GM23338 (cell line): ENCODE results near the gene EFNB2. TPM values are rescaled to one million over a fixed set of nuclear protein-coding genes. Genes with fewer than 3 reads are reported as not detected.

Experiments used
- ATAC-seq: fragments of 200-7000 bp; cut with Tn5 transposase; 3 replicates; pipeline ENCODE4 v1.9.1; 2020
- DNase-seq: peaks from one replicate; pipeline ENCODE4 v3.0.0-alpha.2; 2015; ENCODE audit warnings: low spot score
- H2AFZ ChIP-seq: fragments of 200-600 bp; sonication (generic); 2 replicates; pipeline ENCODE4 v1.8.0; 2016; ENCODE audit warnings: antibody characterized with exemption, mild to moderate bottlenecking, moderate library complexity
- H3F3A ChIP-seq: fragments of 200-600 bp; sonication (generic); replicated peaks from 2 replicates; pipeline ENCODE4 v1.8.0; 2017; ENCODE audit warnings: antibody characterized with exemption, mixed run types, low read depth
- H3K27ac ChIP-seq: fragments of 200-600 bp; sonication (generic); 2 replicates; pipeline ENCODE4 v1.6.1; 2016; ENCODE audit warnings: low read depth
- H3K27me3 ChIP-seq: fragments of 200-600 bp; sonication (generic); 2 replicates; pipeline ENCODE4 v1.8.0; 2016; ENCODE audit warnings: mild to moderate bottlenecking, mixed run types, moderate library complexity; ENCODE audit not compliant: insufficient read depth
- H3K36me3 ChIP-seq: fragments of 200-600 bp; sonication (generic); 2 replicates; pipeline ENCODE4 v1.8.0; 2016; ENCODE audit warnings: mild to moderate bottlenecking; ENCODE audit not compliant: insufficient read depth
- H3K4me1 ChIP-seq: fragments of 200-600 bp; sonication (generic); 2 replicates; pipeline ENCODE4 v1.8.0; 2016; ENCODE audit warnings: mild to moderate bottlenecking, moderate library complexity; ENCODE audit not compliant: insufficient read depth
- H3K4me2 ChIP-seq: fragments of 200-600 bp; sonication (generic); 2 replicates; pipeline ENCODE4 v1.7.1; 2017; ENCODE audit warnings: mixed run types
- H3K4me3 ChIP-seq: fragments of 200-600 bp; sonication (generic); 2 replicates; pipeline ENCODE4 v1.6.1; 2016; ENCODE audit warnings: mixed run types
- H3K79me2 ChIP-seq: fragments of 200-600 bp; sonication (generic); replicated peaks from 2 replicates; pipeline ENCODE4 v1.8.0; 2017; ENCODE audit warnings: mild to moderate bottlenecking; ENCODE audit not compliant: insufficient read depth
- H3K9me2 ChIP-seq: fragments of 200-600 bp; sonication (generic); 2 replicates; pipeline ENCODE4 v1.8.0; 2017; ENCODE audit not compliant: insufficient read depth
- H4K20me1 ChIP-seq: fragments of 200-600 bp; sonication (generic); replicated peaks from 2 replicates; pipeline ENCODE4 v1.8.0; 2017; ENCODE audit warnings: mild to moderate bottlenecking; ENCODE audit not compliant: insufficient read depth
- H3K27ac Mint-ChIP-seq: 2 replicates; pipeline ENCODE4 v1.8.0; 2020; ENCODE audit warnings: inconsistent platforms, mild to moderate bottlenecking, moderate library complexity, mixed read lengths
- H3K27me3 Mint-ChIP-seq: 3 replicates; pipeline ENCODE4 v1.8.0; 2022; ENCODE audit warnings: low read depth, mild to moderate bottlenecking, moderate library complexity, mixed read lengths, inconsistent platforms; ENCODE audit not compliant: insufficient read depth, poor library complexity
- H3K36me3 Mint-ChIP-seq: 3 replicates; pipeline ENCODE4 v1.8.0; 2021; ENCODE audit warnings: low read depth, mild to moderate bottlenecking, inconsistent platforms, moderate library complexity, mixed read lengths
- H3K4me1 Mint-ChIP-seq: 3 replicates; pipeline ENCODE4 v1.8.0; 2020; ENCODE audit warnings: mild to moderate bottlenecking, inconsistent platforms, mixed read lengths
- H3K4me3 Mint-ChIP-seq: 3 replicates; pipeline ENCODE4 v1.8.0; 2021; ENCODE audit warnings: moderate library complexity, mild to moderate bottlenecking, inconsistent platforms, mixed read lengths
- H3K9me3 Mint-ChIP-seq: 3 replicates; pipeline ENCODE4 v1.8.0; 2020; ENCODE audit warnings: moderate library complexity, mild to moderate bottlenecking, inconsistent platforms, mixed read lengths
- CTCF ChIP-seq, 2 experiments: fragments of 200-600 bp in 1 of 2; sonication (generic) in 1 of 2; conservative IDR thresholded peaks; 2 replicates each; pipeline versions ENCODE4 v1.5.1 to v1.6.1; 2016 to 2017; ENCODE audit warnings: antibody characterized with exemption in 2 of 2, low read depth in 2 of 2, mild to moderate bottlenecking in 2 of 2, moderate library complexity in 1 of 2
- ETS1 ChIP-seq: IDR thresholded peaks from 2 replicates; pipeline ENCODE4 v1.6.1; 2016; ENCODE audit warnings: antibody characterized with exemption
- POLR2AphosphoS5 ChIP-seq: IDR thresholded peaks from 2 replicates; pipeline ENCODE4 v1.6.1; 2016; ENCODE audit warnings: antibody characterized with exemption, low read depth
- STAT1 ChIP-seq: IDR thresholded peaks from one replicate; pipeline ENCODE4 v1.6.1; 2016; ENCODE audit warnings: antibody characterized with exemption; ENCODE audit not compliant: unreplicated experiment
- ZNF114 ChIP-seq: fragments of 250-450 bp; sonication (Bioruptor Pico); IDR thresholded peaks from 2 replicates; pipeline ENCODE4 v1.5.0; 2020; ENCODE audit warnings: mild to moderate bottlenecking, moderate library complexity
- ZNF331 ChIP-seq: fragments of 250-450 bp; sonication (Bioruptor Pico); IDR thresholded peaks from 2 replicates; pipeline ENCODE4 v1.5.0; 2020; ENCODE audit warnings: low read depth, mild to moderate bottlenecking, moderate library complexity
- polyA plus RNA-seq: library from polyadenylated mRNA; unstranded; fragments of >200 nt; fragmentation: Nextera tagmentation; extraction: Ambion mirVana; gene quantifications from 2 replicates; pipeline ENCODE4 v1.2.1, GENCODE V29; 2016
- total RNA-seq: library from RNA; depleted of rRNA; stranded (reverse); fragments of >200 nt; shearing (Covaris generic); gene quantifications from 2 replicates; pipeline ENCODE4 v1.2.3, GENCODE V29; 2014
- TF ChIP-seq, protein P1 (sequence below): fragments of 250-450 bp; sonication (Bioruptor Pico); IDR thresholded peaks from 2 replicates; pipeline ENCODE4 v1.5.0; 2020; ENCODE audit warnings: mild to moderate bottlenecking, moderate library complexity

EFNB2 gene
- total and polyA plus RNA-seq, 2 experiments from 2014 or later, result 5.7 to 10.9 TPM

DNA sequence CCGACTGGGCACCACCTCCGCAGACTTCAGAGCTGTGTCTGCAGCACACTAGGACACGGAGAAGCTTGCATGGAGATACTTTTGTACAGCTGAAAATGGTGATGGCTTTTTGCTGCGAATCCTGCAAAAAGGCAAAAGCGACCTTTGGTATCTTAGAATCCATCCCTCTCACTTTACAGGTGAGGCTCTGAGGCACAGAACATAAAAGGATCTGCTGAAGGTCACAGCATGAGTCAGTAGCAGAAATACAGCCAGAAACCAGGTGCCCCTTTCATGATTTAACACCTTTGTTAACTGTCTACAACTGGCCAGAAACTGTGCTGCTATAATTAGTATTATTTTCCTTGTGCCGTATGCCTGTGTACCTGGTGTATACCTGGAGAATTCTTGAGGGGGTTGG, 48.3 kb downstream of the EFNB2 start:
- Histone ChIP-seq H3K4me1 (peaks cover 9% of the 10 kb centered on the region; the same call in 1 of the 2 replicates), H3K4me2 (no peak overlapping the region), H3K9me2 (no peaks in the 10 kb centered on the region; the same call in 1 of the 2 replicates), H3K79me2 (no peaks in the 10 kb centered on the region), H2AFZ (no peak overlapping the region), H3K27me3 (no peaks in the 10 kb centered on the region), H3K36me3 (no peaks in the 10 kb centered on the region), H4K20me1 (no peaks in the 10 kb centered on the region), H3K4me3 (no peak overlapping the region), H3K27ac (no peak overlapping the region), H3F3A (no peaks in the 10 kb centered on the region)
- Mint-ChIP-seq H3K27me3 (peaks cover 7% of the 10 kb centered on the region), H3K36me3 (peaks cover 5% of the 10 kb centered on the region; the same call in 2 of the 3 replicates), H3K9me3 (no peaks in the 10 kb centered on the region), H3K27ac (no peak overlapping the region), H3K4me1 (peaks cover 30% of the 10 kb centered on the region), H3K4me3 (no peak overlapping the region)
- ATAC-seq, result no peak
- TF ChIP-seq CTCF (conservative IDR thresholded peaks at IDR 0.05; ENCODE audit: low read depth in 2 of 2), result no peak
- TF ChIP-seq ETS1, result no peak
- TF ChIP-seq, protein P1, sequence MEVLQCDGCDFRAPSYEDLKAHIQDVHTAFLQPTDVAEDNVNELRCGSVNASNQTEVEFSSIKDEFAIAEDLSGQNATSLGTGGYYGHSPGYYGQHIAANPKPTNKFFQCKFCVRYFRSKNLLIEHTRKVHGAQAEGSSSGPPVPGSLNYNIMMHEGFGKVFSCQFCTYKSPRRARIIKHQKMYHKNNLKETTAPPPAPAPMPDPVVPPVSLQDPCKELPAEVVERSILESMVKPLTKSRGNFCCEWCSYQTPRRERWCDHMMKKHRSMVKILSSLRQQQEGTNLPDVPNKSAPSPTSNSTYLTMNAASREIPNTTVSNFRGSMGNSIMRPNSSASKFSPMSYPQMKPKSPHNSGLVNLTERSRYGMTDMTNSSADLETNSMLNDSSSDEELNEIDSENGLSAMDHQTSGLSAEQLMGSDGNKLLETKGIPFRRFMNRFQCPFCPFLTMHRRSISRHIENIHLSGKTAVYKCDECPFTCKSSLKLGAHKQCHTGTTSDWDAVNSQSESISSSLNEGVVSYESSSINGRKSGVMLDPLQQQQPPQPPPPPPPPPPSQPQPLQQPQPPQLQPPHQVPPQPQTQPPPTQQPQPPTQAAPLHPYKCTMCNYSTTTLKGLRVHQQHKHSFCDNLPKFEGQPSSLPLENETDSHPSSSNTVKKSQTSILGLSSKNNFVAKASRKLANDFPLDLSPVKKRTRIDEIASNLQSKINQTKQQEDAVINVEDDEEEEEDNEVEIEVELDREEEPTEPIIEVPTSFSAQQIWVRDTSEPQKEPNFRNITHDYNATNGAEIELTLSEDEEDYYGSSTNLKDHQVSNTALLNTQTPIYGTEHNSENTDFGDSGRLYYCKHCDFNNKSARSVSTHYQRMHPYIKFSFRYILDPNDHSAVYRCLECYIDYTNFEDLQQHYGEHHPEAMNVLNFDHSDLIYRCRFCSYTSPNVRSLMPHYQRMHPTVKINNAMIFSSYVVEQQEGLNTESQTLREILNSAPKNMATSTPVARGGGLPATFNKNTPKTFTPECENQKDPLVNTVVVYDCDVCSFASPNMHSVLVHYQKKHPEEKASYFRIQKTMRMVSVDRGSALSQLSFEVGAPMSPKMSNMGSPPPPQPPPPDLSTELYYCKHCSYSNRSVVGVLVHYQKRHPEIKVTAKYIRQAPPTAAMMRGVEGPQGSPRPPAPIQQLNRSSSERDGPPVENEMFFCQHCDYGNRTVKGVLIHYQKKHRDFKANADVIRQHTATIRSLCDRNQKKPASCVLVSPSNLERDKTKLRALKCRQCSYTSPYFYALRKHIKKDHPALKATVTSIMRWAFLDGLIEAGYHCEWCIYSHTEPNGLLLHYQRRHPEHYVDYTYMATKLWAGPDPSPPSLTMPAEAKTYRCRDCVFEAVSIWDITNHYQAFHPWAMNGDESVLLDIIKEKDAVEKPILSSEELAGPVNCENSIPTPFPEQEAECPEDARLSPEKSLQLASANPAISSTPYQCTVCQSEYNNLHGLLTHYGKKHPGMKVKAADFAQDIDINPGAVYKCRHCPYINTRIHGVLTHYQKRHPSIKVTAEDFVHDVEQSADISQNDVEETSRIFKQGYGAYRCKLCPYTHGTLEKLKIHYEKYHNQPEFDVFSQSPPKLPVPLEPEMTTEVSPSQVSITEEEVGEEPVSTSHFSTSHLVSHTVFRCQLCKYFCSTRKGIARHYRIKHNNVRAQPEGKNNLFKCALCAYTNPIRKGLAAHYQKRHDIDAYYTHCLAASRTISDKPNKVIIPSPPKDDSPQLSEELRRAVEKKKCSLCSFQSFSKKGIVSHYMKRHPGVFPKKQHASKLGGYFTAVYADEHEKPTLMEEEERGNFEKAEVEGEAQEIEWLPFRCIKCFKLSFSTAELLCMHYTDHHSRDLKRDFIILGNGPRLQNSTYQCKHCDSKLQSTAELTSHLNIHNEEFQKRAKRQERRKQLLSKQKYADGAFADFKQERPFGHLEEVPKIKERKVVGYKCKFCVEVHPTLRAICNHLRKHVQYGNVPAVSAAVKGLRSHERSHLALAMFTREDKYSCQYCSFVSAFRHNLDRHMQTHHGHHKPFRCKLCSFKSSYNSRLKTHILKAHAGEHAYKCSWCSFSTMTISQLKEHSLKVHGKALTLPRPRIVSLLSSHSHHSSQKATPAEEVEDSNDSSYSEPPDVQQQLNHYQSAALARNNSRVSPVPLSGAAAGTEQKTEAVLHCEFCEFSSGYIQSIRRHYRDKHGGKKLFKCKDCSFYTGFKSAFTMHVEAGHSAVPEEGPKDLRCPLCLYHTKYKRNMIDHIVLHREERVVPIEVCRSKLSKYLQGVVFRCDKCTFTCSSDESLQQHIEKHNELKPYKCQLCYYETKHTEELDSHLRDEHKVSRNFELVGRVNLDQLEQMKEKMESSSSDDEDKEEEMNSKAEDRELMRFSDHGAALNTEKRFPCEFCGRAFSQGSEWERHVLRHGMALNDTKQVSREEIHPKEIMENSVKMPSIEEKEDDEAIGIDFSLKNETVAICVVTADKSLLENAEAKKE (CRISPR knock-in tag), result no peak
- TF ChIP-seq ZNF114 (CRISPR knock-in tag), result no peak
- no peak for TF ChIP-seq ZNF331 (CRISPR knock-in tag)
- no peak for TF ChIP-seq STAT1
- no peak for TF ChIP-seq POLR2AphosphoS5
- no peak for DNase-seq
